Mammary epithelial cell (primary cell): ENCODE results near the gene SEC31A.
A peak's percentile ranks its signal among the peaks of the same experiment; 100 is the strongest.

Source experiments
- EZH2 ChIP-seq: IDR thresholded peaks from 2 replicates; pipeline ENCODE4 v1.6.1; 2012; ENCODE audit warnings: low read length, inconsistent platforms, borderline replicate concordance
- TF ChIP-seq, protein P1 (sequence below), 2 donors: IDR thresholded peaks in 1 of 2; conservative IDR thresholded peaks in 1 of 2; 2 replicates each; pipeline ENCODE4 v1.5.1; 2011 to 2012; ENCODE audit warnings: inconsistent platforms in 2 of 2, low read length in 2 of 2, mild to moderate bottlenecking in 2 of 2, control low read depth in 1 of 2, low read depth in 1 of 2; ENCODE audit not compliant: insufficient read depth in 1 of 2; ENCODE audit errors: extremely low read depth in 1 of 2

DNA sequence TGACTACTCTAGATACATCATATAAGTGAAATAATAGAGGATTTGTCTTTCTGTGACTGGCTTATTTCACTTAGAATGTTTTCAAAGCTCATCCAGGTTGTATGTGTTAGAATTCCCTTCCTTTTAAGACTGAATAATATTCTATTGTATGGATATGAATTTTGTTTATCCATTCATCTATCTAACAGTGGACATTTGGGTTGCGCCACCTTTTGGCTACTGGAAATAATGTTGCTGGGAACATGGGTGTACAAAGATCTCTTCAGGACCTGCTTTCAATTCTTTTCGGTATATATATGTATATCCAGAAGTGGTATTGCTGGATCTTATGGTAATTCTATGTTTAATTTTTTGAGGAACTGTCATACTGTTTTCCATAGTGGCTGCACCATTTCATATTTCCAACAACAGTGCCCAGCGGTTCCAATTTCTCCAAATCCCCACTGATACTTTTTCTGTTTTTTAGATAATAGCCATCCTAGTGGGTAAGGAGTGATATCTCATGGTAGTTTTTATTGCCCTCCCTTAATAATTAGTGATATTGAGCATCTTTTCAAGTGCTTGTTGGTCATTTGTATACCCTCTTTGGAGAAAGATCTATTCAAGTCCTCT, 88.9 kb downstream of the SEC31A start:
- TF ChIP-seq EZH2 = no peak
- TF ChIP-seq, protein P1, sequence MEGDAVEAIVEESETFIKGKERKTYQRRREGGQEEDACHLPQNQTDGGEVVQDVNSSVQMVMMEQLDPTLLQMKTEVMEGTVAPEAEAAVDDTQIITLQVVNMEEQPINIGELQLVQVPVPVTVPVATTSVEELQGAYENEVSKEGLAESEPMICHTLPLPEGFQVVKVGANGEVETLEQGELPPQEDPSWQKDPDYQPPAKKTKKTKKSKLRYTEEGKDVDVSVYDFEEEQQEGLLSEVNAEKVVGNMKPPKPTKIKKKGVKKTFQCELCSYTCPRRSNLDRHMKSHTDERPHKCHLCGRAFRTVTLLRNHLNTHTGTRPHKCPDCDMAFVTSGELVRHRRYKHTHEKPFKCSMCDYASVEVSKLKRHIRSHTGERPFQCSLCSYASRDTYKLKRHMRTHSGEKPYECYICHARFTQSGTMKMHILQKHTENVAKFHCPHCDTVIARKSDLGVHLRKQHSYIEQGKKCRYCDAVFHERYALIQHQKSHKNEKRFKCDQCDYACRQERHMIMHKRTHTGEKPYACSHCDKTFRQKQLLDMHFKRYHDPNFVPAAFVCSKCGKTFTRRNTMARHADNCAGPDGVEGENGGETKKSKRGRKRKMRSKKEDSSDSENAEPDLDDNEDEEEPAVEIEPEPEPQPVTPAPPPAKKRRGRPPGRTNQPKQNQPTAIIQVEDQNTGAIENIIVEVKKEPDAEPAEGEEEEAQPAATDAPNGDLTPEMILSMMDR (conservative IDR thresholded peaks at IDR 0.05 in 1 of 2, IDR thresholded peaks at IDR 0.05 in 1 of 2; ENCODE audit: extremely low read depth in 1 of 2, insufficient read depth in 1 of 2, low read depth in 1 of 2, low read length in 2 of 2) = peak; percentile 60 to 68
